Measurements from ENCODE around the gene DNAJA1.

DNA sequence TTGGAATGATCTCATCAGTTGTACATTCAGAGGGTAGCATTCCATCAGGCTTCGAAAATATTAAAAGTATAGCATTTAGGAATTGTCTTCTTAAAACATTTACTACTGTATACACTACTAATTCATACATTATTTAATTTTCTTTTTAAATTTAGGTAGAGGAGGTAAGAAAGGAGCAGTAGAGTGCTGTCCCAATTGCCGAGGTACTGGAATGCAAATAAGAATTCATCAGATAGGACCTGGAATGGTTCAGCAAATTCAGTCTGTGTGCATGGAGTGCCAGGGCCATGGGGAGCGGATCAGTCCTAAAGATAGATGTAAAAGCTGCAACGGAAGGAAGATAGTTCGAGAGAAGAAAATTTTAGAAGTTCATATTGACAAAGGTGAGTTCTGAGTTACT lies 5.2 kb downstream of the DNAJA1 start:
- TF ChIP-seq, protein P1, sequence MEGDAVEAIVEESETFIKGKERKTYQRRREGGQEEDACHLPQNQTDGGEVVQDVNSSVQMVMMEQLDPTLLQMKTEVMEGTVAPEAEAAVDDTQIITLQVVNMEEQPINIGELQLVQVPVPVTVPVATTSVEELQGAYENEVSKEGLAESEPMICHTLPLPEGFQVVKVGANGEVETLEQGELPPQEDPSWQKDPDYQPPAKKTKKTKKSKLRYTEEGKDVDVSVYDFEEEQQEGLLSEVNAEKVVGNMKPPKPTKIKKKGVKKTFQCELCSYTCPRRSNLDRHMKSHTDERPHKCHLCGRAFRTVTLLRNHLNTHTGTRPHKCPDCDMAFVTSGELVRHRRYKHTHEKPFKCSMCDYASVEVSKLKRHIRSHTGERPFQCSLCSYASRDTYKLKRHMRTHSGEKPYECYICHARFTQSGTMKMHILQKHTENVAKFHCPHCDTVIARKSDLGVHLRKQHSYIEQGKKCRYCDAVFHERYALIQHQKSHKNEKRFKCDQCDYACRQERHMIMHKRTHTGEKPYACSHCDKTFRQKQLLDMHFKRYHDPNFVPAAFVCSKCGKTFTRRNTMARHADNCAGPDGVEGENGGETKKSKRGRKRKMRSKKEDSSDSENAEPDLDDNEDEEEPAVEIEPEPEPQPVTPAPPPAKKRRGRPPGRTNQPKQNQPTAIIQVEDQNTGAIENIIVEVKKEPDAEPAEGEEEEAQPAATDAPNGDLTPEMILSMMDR (IDR thresholded peaks at IDR 0.05; ENCODE audit: low read length): no peak
- no peak for TF ChIP-seq EZH2 (IDR thresholded peaks at IDR 0.05; ENCODE audit: borderline replicate concordance, low read length)
